Tibial nerve (tissue), 4 donors: ENCODE data around the gene NANOS2. TPM values are rescaled to one million over a fixed set of nuclear protein-coding genes. Genes with fewer than 3 reads are reported as not detected.

ENCODE experiments used
- DNase-seq, 2 donors: peaks; one replicate each; pipeline ENCODE4 v3.0.0-alpha.2; 2019; ENCODE audit warnings: low spot score in 2 of 2
- H3K27ac ChIP-seq, 4 donors: fragments of 200-600 bp; sonication (generic) in 3 of 4; one replicate each; pipeline ENCODE4 v1.5.1; 2017 to 2019; ENCODE audit warnings: mild to moderate bottlenecking in 1 of 4
- H3K27me3 ChIP-seq, 2 donors: fragments of 200-600 bp; sonication (generic) in 1 of 2; one replicate each; pipeline versions ENCODE4 v1.5.1 to v1.6.0; 2017 to 2019
- H3K36me3 ChIP-seq, 3 donors: fragments of 200-600 bp; sonication (generic); one replicate each; pipeline ENCODE4 v1.5.1; 2018 to 2019
- H3K4me1 ChIP-seq, 4 donors: fragments of 200-600 bp; sonication (generic) in 3 of 4; one replicate each; pipeline ENCODE4 v1.5.1; 2017 to 2019
- H3K4me3 ChIP-seq, 4 donors: fragments of 200-600 bp; sonication (generic) in 3 of 4; one replicate each; pipeline ENCODE4 v1.5.1; 2017 to 2019; ENCODE audit warnings: mild to moderate bottlenecking in 1 of 4, moderate library complexity in 1 of 4
- H3K9me3 ChIP-seq, 4 donors: fragments of 200-600 bp; sonication (generic) in 3 of 4; one replicate each; pipeline ENCODE4 v1.5.1; 2017 to 2019
- CTCF ChIP-seq, 5 experiments: fragments of 200-600 bp in 3 of 5; fragments of 450-650 bp in 2 of 5; sonication (generic) in 3 of 5; IDR thresholded peaks; one replicate each; pipeline ENCODE4 v1.5.1; 2016 to 2019; ENCODE audit warnings: antibody characterized with exemption in 5 of 5, mild to moderate bottlenecking in 3 of 5, moderate library complexity in 2 of 5
- EP300 ChIP-seq, 2 donors: sonication (generic); formaldehyde crosslinking; IDR thresholded peaks; one replicate each; pipeline ENCODE4 v1.6.1; 2017; ENCODE audit warnings: antibody characterized with exemption in 2 of 2, mild to moderate bottlenecking in 1 of 2
- POLR2A ChIP-seq, 2 donors: fragments of 450-650 bp; IDR thresholded peaks; one replicate each; pipeline ENCODE4 v1.6.1; 2017; ENCODE audit warnings: antibody characterized with exemption in 2 of 2, mild to moderate bottlenecking in 2 of 2, moderate library complexity in 2 of 2
- WGBS, 2 donors: methylation state at CpG; one replicate each; pipeline ENCODE4 v1.1.5; 2018; 5-methylcytosine and 5-hydroxymethylcytosine counted together
- total RNA-seq, 4 donors: library from RNA; depleted of rRNA; stranded (reverse); fragments of >200 nt; gene quantifications; one replicate each; pipeline ENCODE4 v1.1.0, GENCODE V29; 2016

The NANOS2 gene
- total RNA-seq, 4 donors from 2014 or later = not detected

DNA sequence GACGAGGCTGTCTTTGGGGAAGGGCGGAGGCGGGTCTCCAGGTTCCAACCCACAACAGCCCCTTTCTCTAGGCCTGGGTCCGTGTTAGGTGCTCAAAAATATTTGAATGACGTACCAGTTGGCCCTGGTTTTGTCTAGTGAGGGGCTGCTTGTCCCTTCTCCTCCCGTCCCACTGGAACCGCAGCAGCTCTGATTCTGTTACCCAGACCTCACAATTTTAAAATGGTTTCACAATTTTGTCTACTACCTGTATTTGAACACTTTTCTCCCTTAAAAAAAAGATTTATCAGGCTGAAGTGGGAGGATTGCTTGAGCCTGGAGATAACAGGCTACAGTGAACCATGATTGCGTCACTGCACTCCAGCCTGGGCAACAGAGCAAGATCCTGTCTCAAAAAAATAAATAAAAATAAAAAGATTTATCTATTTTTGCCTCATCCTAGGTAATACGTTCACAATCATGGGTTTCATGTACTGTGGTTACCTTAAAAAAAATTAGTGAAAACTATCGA, 27.3 kb downstream of the NANOS2 start:
- no peak for TF ChIP-seq POLR2A (IDR thresholded peaks at IDR 0.05)
- TF ChIP-seq EP300 (IDR thresholded peaks at IDR 0.05) = no peak
- TF ChIP-seq CTCF (IDR thresholded peaks at IDR 0.05) = no peak
- H3K27me3 ChIP-seq = no peaks in the 10 kb centered on the region
- H3K4me1 ChIP-seq = peaks cover 0 to 47% (median 23%) of the 10 kb centered on the region in 4 donors
- H3K36me3 ChIP-seq = peaks cover 0 to 39% (median 0%) of the 10 kb centered on the region in 3 donors
- peak overlapping the region in 3 of 4 donors; percentile 46 to 96 (median 91) for H3K4me3 ChIP-seq
- DNase-seq = no peak
- WGBS, 2 donors = 40 to 45% methylated on average over 10 of the region's 10 CpGs
- H3K9me3 ChIP-seq = no peaks in the 10 kb centered on the region
- peak overlapping the region; percentile 72 to 93 (median 84) for H3K27ac ChIP-seq

DNA sequence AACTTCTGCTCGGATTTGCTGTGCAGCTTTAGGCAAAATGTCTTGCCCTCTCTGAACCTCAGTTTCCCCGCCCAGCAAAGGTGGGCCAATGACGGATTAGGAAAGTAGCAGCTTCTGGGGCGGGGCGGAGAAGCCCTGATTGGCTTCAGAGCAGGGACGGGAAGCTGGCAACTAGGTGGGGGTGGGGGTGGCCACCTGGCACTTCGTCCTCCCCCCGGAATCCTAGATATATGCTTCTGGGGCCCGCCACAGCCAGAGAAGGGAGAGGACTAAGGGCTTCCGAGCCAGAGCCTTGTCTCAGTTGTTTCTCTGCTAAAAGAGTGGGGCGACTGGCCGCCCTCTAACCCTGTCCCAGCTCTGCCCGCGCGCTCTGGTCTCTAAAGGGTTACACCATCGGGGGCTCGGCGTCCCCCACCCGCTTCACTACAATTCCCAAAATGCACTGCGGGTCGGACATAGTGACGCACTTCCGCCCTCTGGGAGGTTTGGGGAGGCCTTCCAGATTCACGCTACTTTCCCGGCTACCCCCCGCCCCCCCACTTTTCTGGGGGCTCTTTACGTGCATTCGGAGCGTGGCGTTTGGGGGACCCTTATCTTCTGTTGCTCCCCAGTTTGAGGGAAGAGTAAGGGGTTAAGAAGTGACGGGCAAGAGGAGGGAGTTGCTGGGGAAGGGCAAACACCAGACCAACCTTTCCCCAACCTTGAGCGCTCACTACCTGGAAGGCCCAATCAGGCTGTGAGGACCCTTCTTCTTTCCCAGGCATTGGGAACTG, 28.0 kb downstream of the NANOS2 start:
- Histone ChIP-seq H3K9me3 (no peaks in the 10 kb centered on the region), H3K27ac (peak overlapping the region; percentile 72 to 93 (median 84)), H3K4me3 (peak overlapping the region; percentile 46 to 96 (median 80)), H3K36me3 (peaks cover 0 to 34% (median 0%) of the 10 kb centered on the region in 3 donors), H3K4me1 (peaks cover 0 to 51% (median 23%) of the 10 kb centered on the region in 4 donors), H3K27me3 (no peaks in the 10 kb centered on the region)
- peak; percentile 78 to 93 for DNase-seq
- peak in 1 of 2 donors; percentile 60 for TF ChIP-seq POLR2A (IDR thresholded peaks at IDR 0.05)
- no peak for TF ChIP-seq CTCF (IDR thresholded peaks at IDR 0.05)
- TF ChIP-seq EP300 (IDR thresholded peaks at IDR 0.05) = peak; percentile 82 to 89
- WGBS, 2 donors = 1% methylated on average over 22 to 30 of the region's 32 CpGs

GRCh38 chr19:45885556-45886426, 28.8 kb downstream of the NANOS2 start, which contains the start of gene IRF2BP1:
Gene IRF2BP1, minus strand, starts transcription at chr19:45886141. Its CDS starts 367 bp downstream, at chr19:45885774.
- no peaks in the 10 kb centered on the region for H3K9me3 ChIP-seq
- H3K27ac ChIP-seq = peak within 1 kb of the TSS; percentile 72 to 93 (median 84)
- DNase-seq = peak; percentile 89 to 95
- WGBS, 2 donors = 0 to 1% methylated on average over 40 to 69 of the region's 107 CpGs
- no peaks in the 10 kb centered on the region for H3K27me3 ChIP-seq
- H3K4me1 ChIP-seq = peaks cover 0 to 51% (median 23%) of the 10 kb centered on the region in 4 donors
- H3K4me3 ChIP-seq = peak within 1 kb of the TSS; percentile 46 to 96 (median 80)
- TF ChIP-seq POLR2A (IDR thresholded peaks at IDR 0.05) (peak; percentile 33 to 86), CTCF (IDR thresholded peaks at IDR 0.05) (peak in 3 of 5 experiments; percentile 9 to 57 (median 15)), EP300 (IDR thresholded peaks at IDR 0.05) (peak; percentile 47 to 88)
- peaks cover 0 to 32% (median 0%) of the 10 kb centered on the region in 3 donors for H3K36me3 ChIP-seq

- no peak for TF ChIP-seq POLR2A (IDR thresholded peaks at IDR 0.05)
- TF ChIP-seq EP300 (IDR thresholded peaks at IDR 0.05) = no peak
- TF ChIP-seq CTCF (IDR thresholded peaks at IDR 0.05) = no peak
- peak overlapping the region; percentile 72 to 93 (median 84) for H3K27ac ChIP-seq
- H3K9me3 ChIP-seq = no peaks in the 10 kb centered on the region
- no peaks in the 10 kb centered on the region for H3K27me3 ChIP-seq
- no peak for DNase-seq
- H3K36me3 ChIP-seq = peaks cover 0 to 23% (median 0%) of the 10 kb centered on the region in 3 donors
- peaks cover 0 to 51% (median 23%) of the 10 kb centered on the region in 4 donors for H3K4me1 ChIP-seq
- 49 to 70% methylated on average over 36 to 54 of the region's 72 CpGs for WGBS, 2 donors
- peak overlapping the region; percentile 46 to 96 (median 80) for H3K4me3 ChIP-seq
Observed at GRCh38 chr19:45884682-45885555, 29.7 kb downstream of the NANOS2 start.
